Loucy (cell line): ENCODE results near the gene FAM193A.

Source experiments
- CTCF ChIP-seq: fragments of 200-600 bp; sonication (generic); conservative IDR thresholded peaks from 2 replicates; pipeline ENCODE4 v1.5.1; 2014; ENCODE audit warnings: mild to moderate bottlenecking, antibody characterized with exemption, low read length
- EZH2phosphoT487 ChIP-seq: fragments of 200-600 bp; IDR thresholded peaks from 2 replicates; pipeline ENCODE4 v1.6.1; 2018; ENCODE audit warnings: antibody characterized with exemption, mild to moderate bottlenecking, moderate library complexity, borderline replicate concordance

DNA sequence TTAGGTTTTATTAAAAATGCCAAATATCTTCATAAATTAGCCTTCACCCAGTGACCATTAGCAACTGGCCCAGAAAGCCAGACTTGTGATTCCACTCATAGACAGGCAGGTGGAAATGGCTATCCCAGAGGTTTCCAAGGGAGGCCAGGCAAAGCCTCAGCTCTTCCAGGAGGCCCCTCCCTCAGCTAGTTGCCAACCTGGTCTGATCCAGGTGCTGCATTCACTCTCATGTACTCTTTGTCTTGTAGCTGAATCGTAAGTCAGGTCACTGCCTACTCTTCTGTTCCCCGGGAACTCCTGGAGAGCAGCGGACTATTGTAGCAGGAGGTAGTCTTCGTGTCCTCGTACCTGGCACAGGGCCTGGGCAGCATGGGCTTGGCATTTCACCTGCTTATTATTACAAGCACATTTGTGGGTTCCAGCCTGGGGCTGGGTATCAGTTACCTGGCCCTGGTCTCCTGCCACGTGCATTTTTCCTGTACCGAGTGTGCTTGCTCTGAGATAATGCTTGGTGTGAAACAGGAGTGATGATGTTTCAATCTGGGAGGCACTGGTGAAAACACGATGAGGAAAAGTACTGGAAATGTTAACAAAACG, 101.6 kb downstream of the FAM193A start:
- TF ChIP-seq CTCF = no peak
- TF ChIP-seq EZH2phosphoT487 = no peak
